PC-3 (cell line): ENCODE measurements around the gene IL32. TPM values are rescaled to one million over a fixed set of nuclear protein-coding genes. Genes with fewer than 3 reads are reported as not detected.

Source experiments
- ATAC-seq: fragments of 200-7000 bp; cut with Tn5 transposase; 2 replicates; pipeline ENCODE4 v1.9.1; 2020; ENCODE audit warnings: mild to moderate bottlenecking, moderate library complexity
- BruUV-seq: library from RNA; stranded (reverse); fragments of 400-500 nt; replicated peaks from 2 replicates; lab custom pipeline; 2021; lab: Mats Ljungman, UMichigan
- CTCF ChIA-PET: fragments of 300-600 bp; sonication (Branson Sonifier 250); formaldehyde crosslinking; loops from one replicate; lab custom pipeline; 2022; ENCODE audit warnings: antibody characterized with exemption; lab: Charles Lee
- POLR2A ChIA-PET: fragments of 300-600 bp; sonication (Branson Sonifier 250); formaldehyde crosslinking; loops from one replicate; lab custom pipeline; 2022; ENCODE audit warnings: antibody characterized with exemption; ENCODE audit not compliant: unreplicated experiment; lab: Charles Lee
- DNase-seq: peaks from one replicate; pipeline ENCODE4 v3.0.0-alpha.2; 2015
- H2AFZ ChIP-seq: fragments of 300-600 bp; sonication (generic); 2 replicates; pipeline ENCODE4 v1.6.0; 2016; ENCODE audit warnings: antibody characterized with exemption, low read length
- H3F3A ChIP-seq: fragments of 300-600 bp; sonication (generic); one replicate; pipeline ENCODE4 v1.6.0; 2017; ENCODE audit warnings: antibody characterized with exemption, low read length, control low read depth, mild to moderate bottlenecking; ENCODE audit not compliant: unreplicated experiment
- H3K27ac ChIP-seq: fragments of 300-600 bp; sonication (generic); 2 replicates; pipeline ENCODE4 v1.5.1; 2016; ENCODE audit warnings: mild to moderate bottlenecking, low read length
- H3K27me3 ChIP-seq: fragments of 300-600 bp; sonication (generic); 2 replicates; pipeline ENCODE4 v1.6.1; 2016; ENCODE audit warnings: low read length, mixed read lengths
- H3K36me3 ChIP-seq: fragments of 300-600 bp; sonication (generic); 2 replicates; pipeline ENCODE4 v1.6.1; 2016; ENCODE audit warnings: low read depth, mixed run types, low read length, mixed read lengths
- H3K4me1 ChIP-seq: fragments of 300-600 bp; sonication (generic); 2 replicates; pipeline ENCODE4 v1.5.1; 2016; ENCODE audit warnings: low read length; ENCODE audit not compliant: insufficient read depth
- H3K4me2 ChIP-seq: fragments of 300-600 bp; sonication (generic); 2 replicates; pipeline ENCODE4 v1.6.0; 2016; ENCODE audit warnings: low read length
- H3K4me3 ChIP-seq: fragments of 300-600 bp; sonication (generic); 2 replicates; pipeline ENCODE4 v1.5.1; 2016; ENCODE audit warnings: mild to moderate bottlenecking, low read length, mixed read lengths
- H3K79me2 ChIP-seq: fragments of 300-600 bp; sonication (generic); 2 replicates; pipeline ENCODE4 v1.6.1; 2017; ENCODE audit warnings: low read length, mixed read lengths
- H3K9ac ChIP-seq: fragments of 300-600 bp; sonication (generic); 2 replicates; pipeline ENCODE4 v1.6.0; 2016; ENCODE audit warnings: mild to moderate bottlenecking, low read length
- H3K9me2 ChIP-seq: fragments of 300-600 bp; sonication (generic); replicated peaks from 2 replicates; pipeline ENCODE4 v1.6.1; 2016; ENCODE audit warnings: mixed run types, low read length, mixed read lengths
- H3K9me3 ChIP-seq: fragments of 300-600 bp; sonication (generic); 2 replicates; pipeline ENCODE4 v1.6.1; 2016; ENCODE audit warnings: low read length, mixed read lengths
- H4K20me1 ChIP-seq: fragments of 300-600 bp; sonication (generic); 2 replicates; pipeline ENCODE4 v1.6.1; 2016; ENCODE audit warnings: low read length, mixed read lengths
- CTCF ChIP-seq: fragments of 300-600 bp; sonication (generic); conservative IDR thresholded peaks from 2 replicates; pipeline ENCODE4 v1.5.1; 2017; ENCODE audit warnings: antibody characterized with exemption, low read depth, mild to moderate bottlenecking, low read length
- EZH2 ChIP-seq: fragments of 300-600 bp; sonication (generic); IDR thresholded peaks from one replicate; pipeline ENCODE4 v1.6.1; 2017; ENCODE audit warnings: antibody characterized with exemption, mild to moderate bottlenecking, low read length; ENCODE audit not compliant: unreplicated experiment
- EZH2phosphoT487 ChIP-seq: fragments of 300-600 bp; sonication (generic); IDR thresholded peaks from 2 replicates; pipeline ENCODE4 v1.6.1; 2018; ENCODE audit warnings: mild to moderate bottlenecking, antibody characterized with exemption, low read length, borderline replicate concordance
- intact Hi-C: fragments of 100-400 bp; cut with micrococcal nuclease; formaldehyde crosslinking; loops from 2 replicates; pipeline ENCODE4 v1.9.0; 2023
- total RNA-seq: library from RNA; depleted of rRNA; stranded (reverse); fragments of >200 nt; gene quantifications from 2 replicates; pipeline ENCODE4 v1.2.3, GENCODE V29; 2014

Gene IL32
- total RNA-seq, 1 experiment from 2014 or later = 8.8 TPM

GRCh38 chr16:3056336-3057180 is 8.9 kb upstream of the IL32 start:
- no peaks in the 10 kb centered on the region for H4K20me1 ChIP-seq
- H3K36me3 ChIP-seq = no peaks in the 10 kb centered on the region
- no peak overlapping the region for H3K4me2 ChIP-seq
- no peak overlapping the region for H3K9ac ChIP-seq
- TF ChIP-seq EZH2 = no peak
- no peak for TF ChIP-seq EZH2phosphoT487
- no peak for TF ChIP-seq CTCF
- no peaks in the 10 kb centered on the region for H3F3A ChIP-seq
- DNase-seq (no peak), ATAC-seq (no peak)
- no peak overlapping the region for H3K27ac ChIP-seq
- BruUV-seq = no TSS peak
- no peaks in the 10 kb centered on the region for H3K9me2 ChIP-seq
- CTCF ChIA-PET = no interaction called here
- H3K79me2 ChIP-seq = no peaks in the 10 kb centered on the region
- intact Hi-C loops = no loop called here
- POLR2A ChIA-PET = no interaction called here
- no peak overlapping the region for H2AFZ ChIP-seq
- no peak overlapping the region for H3K4me3 ChIP-seq
- H3K27me3 ChIP-seq = no peaks in the 10 kb centered on the region
- no peaks in the 10 kb centered on the region for H3K9me3 ChIP-seq
- no peaks in the 10 kb centered on the region for H3K4me1 ChIP-seq

- no peaks in the 10 kb centered on the region for H4K20me1 ChIP-seq
- no peaks in the 10 kb centered on the region for H3F3A ChIP-seq
- TF ChIP-seq EZH2 = no peak
- ChIA-PET CTCF (no interaction called here), POLR2A (no interaction called here)
- H3K4me3 ChIP-seq = peak overlapping the region; percentile 86
- TSS peak; percentile 35 for BruUV-seq
- no peaks in the 10 kb centered on the region for H3K36me3 ChIP-seq
- no peaks in the 10 kb centered on the region for H3K4me1 ChIP-seq
- H3K9me2 ChIP-seq = no peaks in the 10 kb centered on the region
- ATAC-seq (no peak), DNase-seq (no peak)
- intact Hi-C loops = no loop called here
- H3K9me3 ChIP-seq = no peaks in the 10 kb centered on the region
- no peak overlapping the region for H3K9ac ChIP-seq
- no peak overlapping the region for H3K27ac ChIP-seq
- H3K27me3 ChIP-seq = no peaks in the 10 kb centered on the region
- H3K4me2 ChIP-seq = peak overlapping the region; percentile 98
- H3K79me2 ChIP-seq = no peaks in the 10 kb centered on the region
- no peak overlapping the region for H2AFZ ChIP-seq
These were observed 8.0 kb upstream of the IL32 start for GRCh38 chr16:3057181-3058138.
